GM23338 (cell line): ENCODE data around the gene KCNMA1. TPM values are rescaled to one million over a fixed set of nuclear protein-coding genes. Genes with fewer than 3 reads are reported as not detected.

ENCODE experiments used
- ATAC-seq: fragments of 200-7000 bp; cut with Tn5 transposase; 3 replicates; pipeline ENCODE4 v1.9.1; 2020
- DNase-seq: peaks from one replicate; pipeline ENCODE4 v3.0.0-alpha.2; 2015; ENCODE audit warnings: low spot score
- H2AFZ ChIP-seq: fragments of 200-600 bp; sonication (generic); 2 replicates; pipeline ENCODE4 v1.8.0; 2016; ENCODE audit warnings: antibody characterized with exemption, mild to moderate bottlenecking, moderate library complexity
- H3F3A ChIP-seq: fragments of 200-600 bp; sonication (generic); replicated peaks from 2 replicates; pipeline ENCODE4 v1.8.0; 2017; ENCODE audit warnings: antibody characterized with exemption, mixed run types, low read depth
- H3K27ac ChIP-seq: fragments of 200-600 bp; sonication (generic); 2 replicates; pipeline ENCODE4 v1.6.1; 2016; ENCODE audit warnings: low read depth
- H3K27me3 ChIP-seq: fragments of 200-600 bp; sonication (generic); 2 replicates; pipeline ENCODE4 v1.8.0; 2016; ENCODE audit warnings: mild to moderate bottlenecking, mixed run types, moderate library complexity; ENCODE audit not compliant: insufficient read depth
- H3K36me3 ChIP-seq: fragments of 200-600 bp; sonication (generic); 2 replicates; pipeline ENCODE4 v1.8.0; 2016; ENCODE audit warnings: mild to moderate bottlenecking; ENCODE audit not compliant: insufficient read depth
- H3K4me1 ChIP-seq: fragments of 200-600 bp; sonication (generic); 2 replicates; pipeline ENCODE4 v1.8.0; 2016; ENCODE audit warnings: mild to moderate bottlenecking, moderate library complexity; ENCODE audit not compliant: insufficient read depth
- H3K4me2 ChIP-seq: fragments of 200-600 bp; sonication (generic); 2 replicates; pipeline ENCODE4 v1.7.1; 2017; ENCODE audit warnings: mixed run types
- H3K4me3 ChIP-seq: fragments of 200-600 bp; sonication (generic); 2 replicates; pipeline ENCODE4 v1.6.1; 2016; ENCODE audit warnings: mixed run types
- H3K79me2 ChIP-seq: fragments of 200-600 bp; sonication (generic); replicated peaks from 2 replicates; pipeline ENCODE4 v1.8.0; 2017; ENCODE audit warnings: mild to moderate bottlenecking; ENCODE audit not compliant: insufficient read depth
- H3K9me2 ChIP-seq: fragments of 200-600 bp; sonication (generic); 2 replicates; pipeline ENCODE4 v1.8.0; 2017; ENCODE audit not compliant: insufficient read depth
- H4K20me1 ChIP-seq: fragments of 200-600 bp; sonication (generic); replicated peaks from 2 replicates; pipeline ENCODE4 v1.8.0; 2017; ENCODE audit warnings: mild to moderate bottlenecking; ENCODE audit not compliant: insufficient read depth
- H3K27ac Mint-ChIP-seq: 2 replicates; pipeline ENCODE4 v1.8.0; 2020; ENCODE audit warnings: inconsistent platforms, mild to moderate bottlenecking, moderate library complexity, mixed read lengths
- H3K27me3 Mint-ChIP-seq: 3 replicates; pipeline ENCODE4 v1.8.0; 2022; ENCODE audit warnings: low read depth, mild to moderate bottlenecking, moderate library complexity, mixed read lengths, inconsistent platforms; ENCODE audit not compliant: insufficient read depth, poor library complexity
- H3K36me3 Mint-ChIP-seq: 3 replicates; pipeline ENCODE4 v1.8.0; 2021; ENCODE audit warnings: low read depth, mild to moderate bottlenecking, inconsistent platforms, moderate library complexity, mixed read lengths
- H3K4me1 Mint-ChIP-seq: 3 replicates; pipeline ENCODE4 v1.8.0; 2020; ENCODE audit warnings: mild to moderate bottlenecking, inconsistent platforms, mixed read lengths
- H3K4me3 Mint-ChIP-seq: 3 replicates; pipeline ENCODE4 v1.8.0; 2021; ENCODE audit warnings: moderate library complexity, mild to moderate bottlenecking, inconsistent platforms, mixed read lengths
- H3K9me3 Mint-ChIP-seq: 3 replicates; pipeline ENCODE4 v1.8.0; 2020; ENCODE audit warnings: moderate library complexity, mild to moderate bottlenecking, inconsistent platforms, mixed read lengths
- CTCF ChIP-seq, 2 experiments: fragments of 200-600 bp in 1 of 2; sonication (generic) in 1 of 2; conservative IDR thresholded peaks; 2 replicates each; pipeline versions ENCODE4 v1.5.1 to v1.6.1; 2016 to 2017; ENCODE audit warnings: antibody characterized with exemption in 2 of 2, low read depth in 2 of 2, mild to moderate bottlenecking in 2 of 2, moderate library complexity in 1 of 2
- NANOG ChIP-seq: IDR thresholded peaks from 2 replicates; pipeline ENCODE4 v1.6.1; 2016; ENCODE audit warnings: antibody characterized with exemption, borderline replicate concordance
- POLR2AphosphoS5 ChIP-seq: IDR thresholded peaks from 2 replicates; pipeline ENCODE4 v1.6.1; 2016; ENCODE audit warnings: antibody characterized with exemption, low read depth
- ZNF114 ChIP-seq: fragments of 250-450 bp; sonication (Bioruptor Pico); IDR thresholded peaks from 2 replicates; pipeline ENCODE4 v1.5.0; 2020; ENCODE audit warnings: mild to moderate bottlenecking, moderate library complexity
- ZNF462 ChIP-seq: fragments of 250-450 bp; sonication (Bioruptor Pico); IDR thresholded peaks from 2 replicates; pipeline ENCODE4 v1.5.0; 2020; ENCODE audit warnings: mild to moderate bottlenecking, moderate library complexity
- polyA plus RNA-seq: library from polyadenylated mRNA; unstranded; fragments of >200 nt; fragmentation: Nextera tagmentation; extraction: Ambion mirVana; gene quantifications from 2 replicates; pipeline ENCODE4 v1.2.1, GENCODE V29; 2016
- total RNA-seq: library from RNA; depleted of rRNA; stranded (reverse); fragments of >200 nt; shearing (Covaris generic); gene quantifications from 2 replicates; pipeline ENCODE4 v1.2.3, GENCODE V29; 2014
- TF ChIP-seq, protein P1 (sequence below): IDR thresholded peaks from 2 replicates; pipeline ENCODE4 v1.6.1; 2016; ENCODE audit warnings: antibody characterized with exemption

The KCNMA1 gene
- total and polyA plus RNA-seq, 2 experiments from 2014 or later: 8.2 to 9.0 TPM

GRCh38 chr10:77392851-77393250 lies 244.8 kb downstream of the KCNMA1 start:
- peaks cover 21% of the 10 kb centered on the region for H3K4me1 ChIP-seq
- H3K9me2 ChIP-seq: peaks cover 4% of the 10 kb centered on the region; the same call in 1 of the 2 replicates
- DNase-seq: no peak
- no peaks in the 10 kb centered on the region for H3F3A ChIP-seq
- ATAC-seq: no peak
- no peaks in the 10 kb centered on the region for H4K20me1 ChIP-seq
- H3K36me3 Mint-ChIP-seq: no peaks in the 10 kb centered on the region
- no peak overlapping the region for H3K4me2 ChIP-seq
- no peak overlapping the region for H3K27ac Mint-ChIP-seq
- no peaks in the 10 kb centered on the region for H3K9me3 Mint-ChIP-seq
- H3K27me3 ChIP-seq: no peaks in the 10 kb centered on the region
- no peak overlapping the region for H3K4me3 Mint-ChIP-seq
- peaks cover 5% of the 10 kb centered on the region for H3K27me3 Mint-ChIP-seq
- no peak for TF ChIP-seq ZNF462 (CRISPR knock-in tag)
- TF ChIP-seq, protein P1, sequence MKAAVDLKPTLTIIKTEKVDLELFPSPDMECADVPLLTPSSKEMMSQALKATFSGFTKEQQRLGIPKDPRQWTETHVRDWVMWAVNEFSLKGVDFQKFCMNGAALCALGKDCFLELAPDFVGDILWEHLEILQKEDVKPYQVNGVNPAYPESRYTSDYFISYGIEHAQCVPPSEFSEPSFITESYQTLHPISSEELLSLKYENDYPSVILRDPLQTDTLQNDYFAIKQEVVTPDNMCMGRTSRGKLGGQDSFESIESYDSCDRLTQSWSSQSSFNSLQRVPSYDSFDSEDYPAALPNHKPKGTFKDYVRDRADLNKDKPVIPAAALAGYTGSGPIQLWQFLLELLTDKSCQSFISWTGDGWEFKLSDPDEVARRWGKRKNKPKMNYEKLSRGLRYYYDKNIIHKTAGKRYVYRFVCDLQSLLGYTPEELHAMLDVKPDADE: no peak
- TF ChIP-seq POLR2AphosphoS5: no peak
- TF ChIP-seq NANOG: no peak
- no peak for TF ChIP-seq CTCF (conservative IDR thresholded peaks at IDR 0.05; ENCODE audit: low read depth in 2 of 2)
- TF ChIP-seq ZNF114: no peak
- H3K79me2 ChIP-seq: 0 out of 2 replicates have a peak, but pooled peaks cover 3% of the 10 kb centered on the region
- H3K4me1 Mint-ChIP-seq: peaks cover 34% of the 10 kb centered on the region
- no peak overlapping the region for H3K27ac ChIP-seq
- no peaks in the 10 kb centered on the region for H3K36me3 ChIP-seq
- H2AFZ ChIP-seq: no peak overlapping the region
- H3K4me3 ChIP-seq: no peak overlapping the region
